Measurements from ENCODE around the gene ASB9.
A peak's percentile ranks its signal among the peaks of the same experiment; 100 is the strongest.
"Not testable (repeated sequence)": the region's sequence is repeated elsewhere in the genome, so short reads cannot be mapped to it uniquely, and the experiment has no call there.

Gene ASB9

DNA sequence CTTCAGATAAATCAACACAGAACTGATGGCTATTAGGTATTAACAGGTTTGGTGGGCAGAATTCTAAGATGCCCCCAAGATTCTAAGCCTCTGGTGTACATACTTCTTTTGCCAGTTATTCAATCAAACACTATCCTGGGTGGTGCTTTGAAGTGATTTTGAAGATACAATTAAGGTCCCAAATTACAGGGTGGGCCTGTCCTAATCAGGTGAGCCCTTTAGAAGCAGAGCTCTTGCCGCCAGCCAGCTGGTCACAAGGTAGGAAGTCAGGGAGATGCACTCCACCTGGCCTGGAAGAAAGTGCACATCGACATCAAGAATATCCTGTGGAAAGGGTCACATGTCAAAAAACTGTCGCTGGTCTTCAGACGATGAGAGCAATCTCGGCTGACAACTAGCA lies 29.5 kb downstream of the ASB9 start:
- DNase-seq, result no peak

DNA sequence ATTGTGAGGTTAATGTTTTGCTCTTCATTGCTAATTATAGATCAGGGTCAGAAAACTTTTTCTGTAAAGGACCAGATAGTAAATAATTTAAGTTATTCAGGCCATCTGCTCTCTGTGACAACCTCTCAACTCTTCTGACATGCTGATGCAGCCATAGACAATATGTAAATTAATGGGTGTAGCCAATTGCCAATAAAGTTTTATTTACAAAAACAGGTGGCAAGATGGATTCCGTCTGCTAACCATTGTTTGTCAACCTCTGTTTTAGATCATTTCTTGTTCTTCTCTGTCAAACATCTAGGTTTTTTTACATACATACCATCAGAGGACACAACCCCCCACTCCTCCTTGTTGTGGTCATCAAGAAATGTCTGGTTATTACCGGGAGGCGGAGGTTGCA lies 33.7 kb downstream of the ASB9 start:
- no peak for DNase-seq

GRCh38 chrX:15235001-15235400 lies 34.9 kb downstream of the ASB9 start:
- DNase-seq, result no peak

GRCh38 chrX:15233416-15234015 lies 36.4 kb downstream of the ASB9 start:
- DNase-seq, result no peak

DNA sequence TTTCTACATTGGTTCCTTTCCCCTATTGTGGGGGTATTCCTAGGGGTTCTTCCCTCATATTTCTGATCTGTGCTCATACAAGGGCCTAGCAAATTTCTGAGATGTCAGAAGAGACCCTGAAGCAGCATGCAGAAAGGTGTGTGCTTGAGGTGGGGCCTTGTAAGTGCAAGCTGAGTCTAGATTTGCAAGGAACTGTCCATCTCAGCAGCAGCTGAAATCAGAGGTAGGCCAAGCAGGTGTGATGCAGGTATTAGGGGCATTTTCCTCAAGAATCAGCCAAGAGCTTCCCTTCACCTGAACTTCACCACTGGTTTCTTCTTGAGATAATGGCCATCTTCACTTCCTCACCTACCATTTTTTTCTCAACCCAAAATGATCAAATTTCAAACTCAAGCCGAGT lies 45.1 kb downstream of the ASB9 start:
- DNase-seq, result no peak

DNA sequence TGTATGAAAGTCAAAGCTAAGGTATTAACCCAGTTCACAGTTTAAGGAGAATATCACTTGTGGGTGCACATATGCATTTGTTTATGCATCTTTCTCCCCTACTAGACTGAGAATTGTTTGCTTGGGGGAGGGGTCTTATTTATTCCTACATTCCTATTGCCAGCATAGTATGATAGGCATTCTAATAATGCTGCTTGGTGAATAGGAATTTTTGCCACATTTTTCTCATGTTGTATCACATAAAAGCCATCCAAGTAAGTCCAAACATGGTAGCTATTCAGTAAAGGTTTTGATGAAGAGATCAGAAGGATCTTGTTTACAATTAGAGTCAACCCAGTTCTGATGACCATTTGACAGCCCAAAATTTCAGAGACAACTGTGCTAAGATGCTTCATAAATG lies 48.6 kb downstream of the ASB9 start:
- peak; percentile 50 for DNase-seq

- no peak for DNase-seq
Measured at GRCh38 chrX:15217161-15217560, 52.7 kb downstream of the ASB9 start.

- no peak for DNase-seq
Measured at GRCh38 chrX:15216280-15216679, 53.6 kb downstream of the ASB9 start.

GRCh38 chrX:15215366-15215765 lies 54.5 kb downstream of the ASB9 start:
- DNase-seq, result no peak

GRCh38 chrX:15214588-15214987 lies 55.3 kb downstream of the ASB9 start:
- DNase-seq, result peak; percentile 16

- no peak for DNase-seq
Measured at GRCh38 chrX:15209096-15209495, 60.8 kb downstream of the ASB9 start.

GRCh38 chrX:15207994-15208393 lies 61.9 kb downstream of the ASB9 start:
- no peak for DNase-seq

GRCh38 chrX:15207384-15207783 lies 62.5 kb downstream of the ASB9 start:
- no peak for DNase-seq

- no peak for DNase-seq
Measured at GRCh38 chrX:15206306-15206705, 63.6 kb downstream of the ASB9 start.

- no peak for DNase-seq
Measured at GRCh38 chrX:15204130-15204751, 65.6 kb downstream of the ASB9 start.

DNA sequence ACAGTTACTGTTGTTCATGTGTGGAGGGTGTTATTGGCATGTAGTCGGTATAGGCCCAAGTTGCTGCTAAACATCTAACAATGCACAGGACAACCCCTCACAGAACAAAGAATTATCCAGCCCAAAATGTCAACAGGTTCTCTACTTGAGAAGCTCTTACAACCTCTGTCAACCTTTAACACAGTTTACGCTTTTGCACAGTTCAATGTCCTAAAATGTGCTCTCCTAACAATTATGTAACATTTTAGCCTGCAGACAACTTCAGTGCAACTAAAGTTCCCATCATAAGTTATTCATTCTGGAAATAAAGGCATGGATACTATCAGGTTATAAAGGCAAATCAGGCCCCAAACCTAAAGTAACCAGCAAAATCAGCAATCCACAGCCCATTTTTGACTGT lies 66.2 kb downstream of the ASB9 start:
- no peak for DNase-seq

- peak; percentile 65 for DNase-seq
Measured at GRCh38 chrX:15202454-15203177, 67.3 kb downstream of the ASB9 start.

GRCh38 chrX:15200871-15201270 lies 69.0 kb downstream of the ASB9 start:
- DNase-seq, result no peak

- not testable (repeated sequence) for DNase-seq
Measured at GRCh38 chrX:15198608-15199202, 71.2 kb downstream of the ASB9 start.

GRCh38 chrX:15194146-15194545 lies 75.7 kb downstream of the ASB9 start:
- no peak for DNase-seq

All from fibroblast of skin of back (primary cell).